ENCODE measurements around the gene ITGA5. TPM values are rescaled to one million over a fixed set of nuclear protein-coding genes. Genes with fewer than 3 reads are reported as not detected.

The ITGA5 gene
- total RNA-seq, 1 donor from 2014 or later, result 100 TPM

DNA sequence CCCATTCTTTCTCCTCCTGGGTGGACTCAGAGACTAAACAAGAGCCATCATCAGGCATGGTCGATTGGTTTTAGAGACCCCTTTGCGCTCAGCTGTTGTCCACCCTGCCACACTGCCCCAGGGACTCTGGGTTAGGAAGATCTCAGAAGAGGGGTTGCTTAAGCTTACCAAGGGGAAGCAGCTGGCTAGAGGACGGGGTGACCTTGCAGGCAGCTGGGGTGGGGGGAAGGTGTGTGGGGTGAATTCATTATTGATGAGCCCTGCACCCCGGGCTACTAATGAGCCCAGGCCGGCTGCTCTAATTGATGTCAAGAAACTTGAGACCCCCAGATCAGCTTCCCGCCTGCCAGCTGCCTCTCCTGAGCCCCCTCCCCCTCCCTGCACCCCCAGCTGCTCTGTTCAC is 25.9 kb downstream of the ITGA5 start:
- H3K27me3 Mint-ChIP-seq (ENCODE audit: unreplicated experiment), result no peaks in the 10 kb centered on the region
- no peak overlapping the region for H3K4me3 Mint-ChIP-seq (ENCODE audit: unreplicated experiment)
- TF ChIP-seq, protein P1, sequence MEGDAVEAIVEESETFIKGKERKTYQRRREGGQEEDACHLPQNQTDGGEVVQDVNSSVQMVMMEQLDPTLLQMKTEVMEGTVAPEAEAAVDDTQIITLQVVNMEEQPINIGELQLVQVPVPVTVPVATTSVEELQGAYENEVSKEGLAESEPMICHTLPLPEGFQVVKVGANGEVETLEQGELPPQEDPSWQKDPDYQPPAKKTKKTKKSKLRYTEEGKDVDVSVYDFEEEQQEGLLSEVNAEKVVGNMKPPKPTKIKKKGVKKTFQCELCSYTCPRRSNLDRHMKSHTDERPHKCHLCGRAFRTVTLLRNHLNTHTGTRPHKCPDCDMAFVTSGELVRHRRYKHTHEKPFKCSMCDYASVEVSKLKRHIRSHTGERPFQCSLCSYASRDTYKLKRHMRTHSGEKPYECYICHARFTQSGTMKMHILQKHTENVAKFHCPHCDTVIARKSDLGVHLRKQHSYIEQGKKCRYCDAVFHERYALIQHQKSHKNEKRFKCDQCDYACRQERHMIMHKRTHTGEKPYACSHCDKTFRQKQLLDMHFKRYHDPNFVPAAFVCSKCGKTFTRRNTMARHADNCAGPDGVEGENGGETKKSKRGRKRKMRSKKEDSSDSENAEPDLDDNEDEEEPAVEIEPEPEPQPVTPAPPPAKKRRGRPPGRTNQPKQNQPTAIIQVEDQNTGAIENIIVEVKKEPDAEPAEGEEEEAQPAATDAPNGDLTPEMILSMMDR (IDR thresholded peaks at IDR 0.05), result no peak
- no peak for DNase-seq (ENCODE audit: extremely low spot score, unreplicated experiment)
- H3K27ac Mint-ChIP-seq (ENCODE audit: unreplicated experiment), result no peak overlapping the region
- peaks cover 22% of the 10 kb centered on the region for H3K36me3 Mint-ChIP-seq (ENCODE audit: unreplicated experiment)
- no peaks in the 10 kb centered on the region for H3K9me3 Mint-ChIP-seq (ENCODE audit: unreplicated experiment)
- peaks cover 8% of the 10 kb centered on the region for H3K4me1 Mint-ChIP-seq (ENCODE audit: unreplicated experiment)

- H3K4me3 Mint-ChIP-seq (ENCODE audit: unreplicated experiment), result no peak overlapping the region
- no peaks in the 10 kb centered on the region for H3K9me3 Mint-ChIP-seq (ENCODE audit: unreplicated experiment)
- H3K27ac Mint-ChIP-seq (ENCODE audit: unreplicated experiment), result no peak overlapping the region
- peaks cover 18% of the 10 kb centered on the region for H3K36me3 Mint-ChIP-seq (ENCODE audit: unreplicated experiment)
- no peaks in the 10 kb centered on the region for H3K27me3 Mint-ChIP-seq (ENCODE audit: unreplicated experiment)
- TF ChIP-seq, protein P1 (IDR thresholded peaks at IDR 0.05), result no peak
- DNase-seq (ENCODE audit: extremely low spot score, unreplicated experiment), result no peak
- H3K4me1 Mint-ChIP-seq (ENCODE audit: unreplicated experiment), result peaks cover 10% of the 10 kb centered on the region
These were observed 26.4 kb downstream of the ITGA5 start for GRCh38 chr12:54392485-54393206.

- H3K9me3 Mint-ChIP-seq (ENCODE audit: unreplicated experiment), result no peaks in the 10 kb centered on the region
- H3K4me3 Mint-ChIP-seq (ENCODE audit: unreplicated experiment), result peak overlapping the region; percentile 58
- TF ChIP-seq, protein P1 (IDR thresholded peaks at IDR 0.05), result peak; percentile 15
- peaks cover 5% of the 10 kb centered on the region for H3K36me3 Mint-ChIP-seq (ENCODE audit: unreplicated experiment)
- no peaks in the 10 kb centered on the region for H3K27me3 Mint-ChIP-seq (ENCODE audit: unreplicated experiment)
- H3K27ac Mint-ChIP-seq (ENCODE audit: unreplicated experiment), result no peak overlapping the region
- DNase-seq (ENCODE audit: extremely low spot score, unreplicated experiment), result no peak
- H3K4me1 Mint-ChIP-seq (ENCODE audit: unreplicated experiment), result peaks cover 16% of the 10 kb centered on the region
These were observed 28.2 kb downstream of the ITGA5 start for GRCh38 chr12:54390668-54391551.

- TF ChIP-seq, protein P1 (IDR thresholded peaks at IDR 0.05), result no peak
- peaks cover 2% of the 10 kb centered on the region for H3K36me3 Mint-ChIP-seq (ENCODE audit: unreplicated experiment)
- peaks cover 16% of the 10 kb centered on the region for H3K4me1 Mint-ChIP-seq (ENCODE audit: unreplicated experiment)
- peak overlapping the region; percentile 24 for H3K4me3 Mint-ChIP-seq (ENCODE audit: unreplicated experiment)
- DNase-seq (ENCODE audit: extremely low spot score, unreplicated experiment), result no peak
- no peaks in the 10 kb centered on the region for H3K9me3 Mint-ChIP-seq (ENCODE audit: unreplicated experiment)
- no peaks in the 10 kb centered on the region for H3K27me3 Mint-ChIP-seq (ENCODE audit: unreplicated experiment)
- no peak overlapping the region for H3K27ac Mint-ChIP-seq (ENCODE audit: unreplicated experiment)
These were observed 28.8 kb downstream of the ITGA5 start for GRCh38 chr12:54390176-54390667.

Measured in osteocyte (in vitro differentiated cells).